Epithelial cell of esophagus (primary cell): ENCODE results near the gene CEP89.
"Not testable (repeated sequence)": the region's sequence is repeated elsewhere in the genome, so short reads cannot be mapped to it uniquely, and the experiment has no call there.

Source experiments
- DNase-seq: peaks from one replicate; pipeline ENCODE4 v3.0.0; 2010; ENCODE audit warnings: low read depth
- H3K4me3 ChIP-seq: 2 replicates; pipeline ENCODE4 v1.5.1; 2011; ENCODE audit warnings: mild to moderate bottlenecking, low read length, control low read depth
- TF ChIP-seq, protein P1 (sequence below): IDR thresholded peaks from 2 replicates; pipeline ENCODE4 v1.5.1; 2011; ENCODE audit warnings: low read depth, mild to moderate bottlenecking, low read length, control low read depth, inconsistent platforms; ENCODE audit not compliant: insufficient read depth; ENCODE audit errors: missing control alignments

CEP89 gene

DNA sequence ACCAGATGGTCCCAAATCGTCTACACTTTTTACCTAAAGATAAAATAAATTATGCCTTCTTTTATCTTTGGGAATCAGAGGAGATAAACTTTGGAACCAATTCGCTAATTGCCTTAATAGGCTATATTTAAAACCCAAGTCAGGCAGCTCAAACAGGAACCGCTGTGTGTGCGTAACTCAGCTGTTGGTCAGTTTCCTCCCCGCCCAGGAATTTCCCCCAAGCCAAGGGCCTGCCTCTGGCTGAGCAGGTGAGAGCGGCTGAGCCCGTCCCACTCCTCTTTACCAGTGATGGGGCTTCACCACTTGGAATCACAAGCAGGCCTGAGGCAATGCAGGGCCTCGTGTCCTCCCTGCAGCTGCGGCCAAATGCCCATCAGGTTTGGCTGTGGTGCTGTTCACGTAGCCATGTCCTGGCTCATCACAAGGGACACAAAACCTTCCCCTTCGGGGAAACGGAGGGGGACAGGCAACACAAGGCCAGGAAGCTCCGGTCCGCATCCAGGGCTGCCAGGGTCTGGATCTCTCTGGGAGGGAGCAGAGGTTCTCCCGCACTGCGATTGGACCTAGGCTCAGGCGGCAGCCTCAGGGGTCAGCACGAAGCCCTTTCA, 101.7 kb downstream of the CEP89 start:
- DNase-seq: no peak
- TF ChIP-seq, protein P1, sequence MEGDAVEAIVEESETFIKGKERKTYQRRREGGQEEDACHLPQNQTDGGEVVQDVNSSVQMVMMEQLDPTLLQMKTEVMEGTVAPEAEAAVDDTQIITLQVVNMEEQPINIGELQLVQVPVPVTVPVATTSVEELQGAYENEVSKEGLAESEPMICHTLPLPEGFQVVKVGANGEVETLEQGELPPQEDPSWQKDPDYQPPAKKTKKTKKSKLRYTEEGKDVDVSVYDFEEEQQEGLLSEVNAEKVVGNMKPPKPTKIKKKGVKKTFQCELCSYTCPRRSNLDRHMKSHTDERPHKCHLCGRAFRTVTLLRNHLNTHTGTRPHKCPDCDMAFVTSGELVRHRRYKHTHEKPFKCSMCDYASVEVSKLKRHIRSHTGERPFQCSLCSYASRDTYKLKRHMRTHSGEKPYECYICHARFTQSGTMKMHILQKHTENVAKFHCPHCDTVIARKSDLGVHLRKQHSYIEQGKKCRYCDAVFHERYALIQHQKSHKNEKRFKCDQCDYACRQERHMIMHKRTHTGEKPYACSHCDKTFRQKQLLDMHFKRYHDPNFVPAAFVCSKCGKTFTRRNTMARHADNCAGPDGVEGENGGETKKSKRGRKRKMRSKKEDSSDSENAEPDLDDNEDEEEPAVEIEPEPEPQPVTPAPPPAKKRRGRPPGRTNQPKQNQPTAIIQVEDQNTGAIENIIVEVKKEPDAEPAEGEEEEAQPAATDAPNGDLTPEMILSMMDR: no peak

GRCh38 chr19:32869369-32869965, 102.3 kb downstream of the CEP89 start, which contains the start of gene SLC7A9:
Gene SLC7A9, minus strand, starts transcription at chr19:32869767. Its CDS starts 1,233 bp downstream, at chr19:32868534.
- DNase-seq: no peak
- H3K4me3 ChIP-seq: no peak within 1 kb of the TSS
- TF ChIP-seq, protein P1: no peak

More for the DNA sequence above, 101.7 kb downstream of the CEP89 start:
- H3K4me3 ChIP-seq: no peak overlapping the region

DNA sequence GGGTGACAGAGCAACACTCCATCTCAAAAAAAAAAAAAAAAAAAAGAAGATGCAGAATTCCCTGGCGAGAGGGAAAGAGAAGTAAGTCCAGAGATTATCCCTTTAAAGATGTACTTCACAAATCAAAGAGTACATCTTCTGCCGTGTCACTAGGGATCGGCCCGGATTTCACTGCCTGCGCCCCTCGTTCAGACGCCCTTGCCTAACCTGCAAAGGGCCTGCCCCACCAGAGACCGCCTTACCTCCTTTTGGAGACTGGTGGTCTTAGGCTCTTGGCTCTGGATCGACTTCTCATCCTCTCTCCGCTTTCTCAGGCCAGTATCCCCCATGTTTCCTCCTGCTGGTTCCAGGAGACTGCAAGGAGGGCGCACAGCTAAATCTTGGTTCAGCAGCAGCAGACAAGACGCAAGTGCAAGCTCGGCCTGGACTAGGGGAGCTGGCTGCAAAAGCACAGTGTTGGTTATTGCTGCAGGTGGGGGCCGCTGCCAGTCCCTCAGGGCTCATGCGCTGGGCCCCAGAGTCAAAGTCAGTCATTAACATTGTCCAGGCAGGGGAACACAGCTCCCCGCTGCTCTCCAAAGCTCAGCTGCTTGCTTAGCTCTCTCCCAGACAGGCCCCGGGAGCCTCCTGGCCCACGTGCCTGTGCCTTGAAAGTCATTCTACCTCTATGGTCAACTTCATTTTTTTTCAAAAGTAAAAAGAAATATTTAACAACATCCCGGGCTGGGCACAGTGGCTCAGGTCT, 103.4 kb downstream of the CEP89 start:
- TF ChIP-seq, protein P1: no peak
- no peak for DNase-seq
- no peak overlapping the region for H3K4me3 ChIP-seq

- DNase-seq: peak; percentile 13
- not testable (repeated sequence) for H3K4me3 ChIP-seq
These were observed 104.3 kb downstream of the CEP89 start for GRCh38 chr19:32867436-32867835.

GRCh38 chr19:32866564-32867265, 105.0 kb downstream of the CEP89 start:
- no peak for DNase-seq
- TF ChIP-seq, protein P1: no peak
- H3K4me3 ChIP-seq: no peak overlapping the region

- no peak overlapping the region for H3K4me3 ChIP-seq
- TF ChIP-seq, protein P1: no peak
- DNase-seq: no peak
These were observed 105.7 kb downstream of the CEP89 start for GRCh38 chr19:32866061-32866460.

GRCh38 chr19:32865326-32865725, 106.4 kb downstream of the CEP89 start:
- DNase-seq: no peak
- H3K4me3 ChIP-seq: no peak overlapping the region
- TF ChIP-seq, protein P1: no peak
